Measurements from ENCODE around the gene CCDC70. TPM values are rescaled to one million over a fixed set of nuclear protein-coding genes. Genes with fewer than 3 reads are reported as not detected.
"Not testable (repeated sequence)": the region's sequence is repeated elsewhere in the genome, so short reads cannot be mapped to it uniquely, and the experiment has no call there.

Gene CCDC70
- polyA plus RNA-seq, 4 donors: 0.07 TPM; not detected in 3

DNA sequence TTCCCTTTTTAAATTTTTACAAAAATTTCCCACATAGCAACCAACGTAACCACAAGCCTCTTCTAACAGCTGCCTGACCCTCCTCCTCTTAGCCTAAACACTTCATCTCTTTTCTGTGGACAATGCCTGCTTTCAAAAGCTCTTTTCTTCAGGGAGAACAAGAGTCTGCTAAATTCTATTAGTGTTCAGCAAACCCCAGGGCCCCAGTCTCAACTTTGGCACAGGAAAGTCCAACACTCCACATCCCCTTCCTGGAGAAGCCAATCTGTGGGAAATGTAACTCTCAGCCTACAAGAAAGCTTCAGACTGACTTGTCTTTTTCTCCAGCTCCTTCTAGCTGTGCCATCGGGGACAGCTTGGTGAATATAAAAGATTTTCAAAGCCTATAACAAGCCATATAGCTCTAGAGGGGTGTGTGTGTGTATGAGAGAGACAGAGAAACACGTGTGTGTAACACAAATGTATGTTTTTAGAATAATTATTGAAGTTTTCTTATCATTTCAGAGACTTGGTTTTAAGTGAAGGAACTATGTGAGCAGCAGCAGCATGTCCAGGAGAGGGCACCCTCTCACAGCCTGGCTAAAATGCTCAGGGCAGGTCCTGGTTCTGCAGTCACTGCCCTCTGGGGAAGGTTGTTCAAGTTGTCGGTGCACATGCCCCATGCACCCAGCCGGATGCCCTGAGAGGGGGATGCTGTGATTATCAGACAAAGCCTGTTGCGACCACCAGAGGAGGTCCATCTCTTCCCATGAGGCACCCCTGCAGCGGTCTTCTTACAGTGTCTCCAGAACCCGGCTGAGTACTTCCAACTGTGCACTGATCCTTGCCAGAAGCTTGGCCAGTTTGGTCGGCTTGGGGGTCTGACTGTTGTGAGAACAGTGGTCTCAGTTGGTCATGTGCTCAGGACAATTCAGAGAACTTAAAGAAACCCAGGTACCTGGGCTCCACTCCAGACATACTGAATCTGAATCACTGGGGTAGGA, 34.4 kb downstream of the CCDC70 start:
- H3K36me3 ChIP-seq (ENCODE audit: control insufficient read depth in 3 of 3, insufficient read depth in 2 of 3, low read depth in 1 of 3, low read length in 3 of 3): peaks cover 0 to 10% (median 0%) of the 10 kb centered on the region in 3 donors
- H3K9me3 ChIP-seq (ENCODE audit: control insufficient read depth in 2 of 2, insufficient read depth in 1 of 2, low read depth in 1 of 2, low read length in 1 of 2): no peaks in the 10 kb centered on the region
- WGBS, 3 donors: 50 to 57% (median 53%) methylated on average over 9 of the region's 9 CpGs
- no peaks in the 10 kb centered on the region for H3K27me3 ChIP-seq (ENCODE audit: control insufficient read depth in 3 of 3, insufficient read depth in 3 of 3, low read length in 3 of 3)
- H3K27ac ChIP-seq (ENCODE audit: low read depth in 1 of 3, low read length in 2 of 3): no peak overlapping the region
- no peaks in the 10 kb centered on the region for H3K4me1 ChIP-seq (ENCODE audit: control insufficient read depth in 3 of 3, insufficient read depth in 2 of 3, low read depth in 1 of 3, low read length in 2 of 3)
- DNase-seq: peak; percentile 57 to 60
- no peak overlapping the region for H3K4me3 ChIP-seq (ENCODE audit: low read depth in 1 of 3, low read length in 3 of 3)
- no peak for FAIRE-seq

DNA sequence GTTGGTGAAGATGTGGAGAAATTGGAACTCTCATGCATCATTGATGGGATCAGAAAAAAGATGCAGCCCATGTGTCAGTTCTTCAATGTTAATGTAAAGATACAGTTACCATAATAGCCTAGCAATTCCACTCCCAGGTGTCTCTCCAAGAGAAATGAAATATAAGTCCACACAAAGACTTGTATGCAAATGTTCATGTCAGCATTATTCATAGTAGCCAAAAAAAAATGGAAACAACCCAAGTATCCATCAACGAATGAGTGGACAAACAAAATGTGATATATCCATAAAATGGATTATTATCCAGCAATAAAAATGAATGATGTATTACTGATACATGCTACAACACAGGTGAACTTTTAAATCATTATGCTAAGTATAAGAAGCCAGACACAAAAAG, 38.7 kb downstream of the CCDC70 start:
- DNase-seq: no peak
- WGBS, 3 donors: 33 to 56% (median 36%) methylated on average over 1 of the region's 1 CpG
- Histone ChIP-seq H3K27me3 (ENCODE audit: control insufficient read depth in 3 of 3, insufficient read depth in 3 of 3, low read length in 3 of 3) (no peaks in the 10 kb centered on the region), H3K27ac (ENCODE audit: low read depth in 1 of 3, low read length in 2 of 3) (no peak overlapping the region), H3K4me1 (ENCODE audit: control insufficient read depth in 3 of 3, insufficient read depth in 2 of 3, low read depth in 1 of 3, low read length in 2 of 3) (no peaks in the 10 kb centered on the region), H3K9me3 (ENCODE audit: control insufficient read depth in 2 of 2, insufficient read depth in 1 of 2, low read depth in 1 of 2, low read length in 1 of 2) (no peaks in the 10 kb centered on the region), H3K36me3 (ENCODE audit: control insufficient read depth in 3 of 3, insufficient read depth in 2 of 3, low read depth in 1 of 3, low read length in 3 of 3) (peaks cover 0 to 18% (median 0%) of the 10 kb centered on the region in 3 donors), H3K4me3 (ENCODE audit: low read depth in 1 of 3, low read length in 3 of 3) (no peak overlapping the region)
- FAIRE-seq: no peak

DNA sequence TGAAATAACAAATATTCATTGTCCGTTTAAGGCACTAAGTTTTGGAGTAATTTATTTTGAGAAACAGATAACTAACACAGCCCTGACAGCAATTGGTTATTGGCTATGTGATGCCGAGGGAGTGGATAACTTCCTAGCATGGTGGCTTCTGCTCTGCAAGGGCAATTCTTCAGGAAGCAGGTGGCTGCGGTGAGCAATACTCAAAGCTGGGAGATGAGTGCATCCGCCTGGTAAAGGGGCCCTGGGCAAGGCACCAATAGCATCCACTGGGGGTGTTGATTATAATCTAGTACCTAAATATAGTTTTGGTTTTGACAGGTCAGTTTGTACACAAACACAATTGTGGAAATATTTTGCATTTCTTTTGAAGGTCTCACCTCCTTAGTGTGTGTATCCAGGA, 41.0 kb downstream of the CCDC70 start:
- Histone ChIP-seq H3K36me3 (ENCODE audit: control insufficient read depth in 3 of 3, insufficient read depth in 2 of 3, low read depth in 1 of 3, low read length in 3 of 3) (peaks cover 0 to 25% (median 0%) of the 10 kb centered on the region in 3 donors), H3K4me1 (ENCODE audit: control insufficient read depth in 3 of 3, insufficient read depth in 2 of 3, low read depth in 1 of 3, low read length in 2 of 3) (no peaks in the 10 kb centered on the region), H3K4me3 (ENCODE audit: low read depth in 1 of 3, low read length in 3 of 3) (no peak overlapping the region), H3K9me3 (ENCODE audit: control insufficient read depth in 2 of 2, insufficient read depth in 1 of 2, low read depth in 1 of 2, low read length in 1 of 2) (no peaks in the 10 kb centered on the region), H3K27me3 (ENCODE audit: control insufficient read depth in 3 of 3, insufficient read depth in 3 of 3, low read length in 3 of 3) (no peaks in the 10 kb centered on the region), H3K27ac (ENCODE audit: low read depth in 1 of 3, low read length in 2 of 3) (no peak overlapping the region)
- DNase-seq: no peak
- no peak for FAIRE-seq
- WGBS, 3 donors: 73 to 83% (median 74%) methylated on average over 4 of the region's 4 CpGs

DNA sequence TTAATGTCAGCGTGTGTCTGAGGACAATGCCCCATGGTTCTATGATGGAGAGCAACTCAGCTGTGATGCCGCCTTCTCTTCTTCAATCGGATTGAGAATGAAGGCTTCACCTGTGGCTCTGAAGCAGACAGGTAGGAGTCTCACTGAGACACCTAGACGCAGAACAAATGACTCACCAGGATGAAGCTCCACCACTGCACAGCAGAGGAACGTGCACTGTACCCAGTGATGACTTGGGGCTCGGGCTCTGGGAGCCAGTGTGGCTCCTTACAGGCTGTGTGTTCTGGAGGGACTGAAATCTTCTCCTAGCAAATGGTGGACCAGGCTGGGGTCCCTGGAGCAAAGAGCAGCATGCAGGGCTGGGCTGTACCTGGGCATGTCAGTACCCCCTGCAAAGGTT, 44.0 kb downstream of the CCDC70 start:
- DNase-seq (no peak), FAIRE-seq (no peak)
- 84 to 95% (median 94%) methylated on average over 6 of the region's 6 CpGs for WGBS, 3 donors
- no peak overlapping the region for H3K4me3 ChIP-seq (ENCODE audit: low read depth in 1 of 3, low read length in 3 of 3)
- H3K4me1 ChIP-seq (ENCODE audit: control insufficient read depth in 3 of 3, insufficient read depth in 2 of 3, low read depth in 1 of 3, low read length in 2 of 3): peaks cover 0 to 2% (median 0%) of the 10 kb centered on the region in 3 donors
- no peaks in the 10 kb centered on the region for H3K27me3 ChIP-seq (ENCODE audit: control insufficient read depth in 3 of 3, insufficient read depth in 3 of 3, low read length in 3 of 3)
- peaks cover 0 to 29% (median 0%) of the 10 kb centered on the region in 3 donors for H3K36me3 ChIP-seq (ENCODE audit: control insufficient read depth in 3 of 3, insufficient read depth in 2 of 3, low read depth in 1 of 3, low read length in 3 of 3)
- no peaks in the 10 kb centered on the region for H3K9me3 ChIP-seq (ENCODE audit: control insufficient read depth in 2 of 2, insufficient read depth in 1 of 2, low read depth in 1 of 2, low read length in 1 of 2)
- H3K27ac ChIP-seq (ENCODE audit: low read depth in 1 of 3, low read length in 2 of 3): no peak overlapping the region

DNA sequence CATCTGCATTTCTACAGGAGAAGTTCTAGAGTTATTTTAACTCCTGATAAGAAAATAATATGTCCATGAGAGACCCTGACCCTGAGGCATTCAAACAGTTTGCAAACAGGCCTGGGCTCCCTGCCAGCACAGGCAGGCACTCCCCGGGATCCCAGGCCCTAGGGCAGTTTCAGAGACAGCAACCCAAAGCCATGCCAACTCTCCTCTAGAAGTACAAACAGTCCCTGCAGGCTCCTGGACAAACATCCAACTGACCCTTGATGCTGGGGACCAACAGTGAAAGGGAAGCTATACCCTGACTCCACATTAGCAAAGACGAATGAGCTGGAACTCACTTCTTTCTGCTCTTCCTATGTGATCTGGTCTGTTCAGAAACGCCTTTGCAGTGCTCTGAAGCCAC, 44.8 kb downstream of the CCDC70 start:
- FAIRE-seq (no peak), DNase-seq (no peak)
- H3K9me3 ChIP-seq (ENCODE audit: control insufficient read depth in 2 of 2, insufficient read depth in 1 of 2, low read depth in 1 of 2, low read length in 1 of 2): peaks cover 0 to 4% of the 10 kb centered on the region in 2 donors
- H3K36me3 ChIP-seq (ENCODE audit: control insufficient read depth in 3 of 3, insufficient read depth in 2 of 3, low read depth in 1 of 3, low read length in 3 of 3): peaks cover 0 to 34% (median 0%) of the 10 kb centered on the region in 3 donors
- 54 to 58% (median 58%) methylated on average over 3 of the region's 3 CpGs for WGBS, 3 donors
- peaks cover 0 to 2% (median 0%) of the 10 kb centered on the region in 3 donors for H3K4me1 ChIP-seq (ENCODE audit: control insufficient read depth in 3 of 3, insufficient read depth in 2 of 3, low read depth in 1 of 3, low read length in 2 of 3)
- no peaks in the 10 kb centered on the region for H3K27me3 ChIP-seq (ENCODE audit: control insufficient read depth in 3 of 3, insufficient read depth in 3 of 3, low read length in 3 of 3)
- H3K4me3 ChIP-seq (ENCODE audit: low read depth in 1 of 3, low read length in 3 of 3): no peak overlapping the region
- H3K27ac ChIP-seq (ENCODE audit: low read depth in 1 of 3, low read length in 2 of 3): no peak overlapping the region

DNA sequence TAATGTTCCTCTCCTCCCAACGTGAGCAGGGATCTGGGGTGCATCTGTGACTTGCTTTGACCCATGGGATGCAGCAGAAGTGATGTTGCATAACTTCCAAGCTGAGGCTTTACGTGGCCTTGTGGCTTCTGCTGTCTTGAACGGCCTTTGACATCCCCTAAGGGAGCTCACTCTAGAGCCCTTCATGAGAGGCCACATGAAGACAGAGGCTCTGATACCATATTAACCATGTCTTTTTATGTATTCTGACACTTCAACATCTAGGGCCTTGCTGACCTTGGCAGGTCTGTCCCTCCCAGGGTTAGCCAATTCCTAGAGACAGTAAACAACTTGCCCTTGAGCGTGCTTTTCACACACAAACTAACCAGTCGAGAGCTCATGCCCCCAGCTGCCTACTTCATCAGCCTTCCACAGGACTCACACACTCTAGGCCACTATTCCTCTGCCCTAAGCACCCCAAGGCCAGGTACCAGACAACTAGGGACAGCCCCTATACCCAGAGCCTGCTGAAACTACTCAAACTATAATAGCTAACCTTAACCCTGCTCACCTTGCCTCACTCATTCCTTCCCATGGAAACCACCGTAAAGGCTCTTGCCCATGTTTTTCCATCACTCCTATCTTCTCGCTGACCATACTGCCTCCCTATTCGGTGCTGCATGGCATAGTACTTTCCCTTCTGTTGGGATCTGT, 45.4 kb downstream of the CCDC70 start:
- Histone ChIP-seq H3K9me3 (ENCODE audit: control insufficient read depth in 2 of 2, insufficient read depth in 1 of 2, low read depth in 1 of 2, low read length in 1 of 2) (peaks cover 0 to 4% of the 10 kb centered on the region in 2 donors), H3K36me3 (ENCODE audit: control insufficient read depth in 3 of 3, insufficient read depth in 2 of 3, low read depth in 1 of 3, low read length in 3 of 3) (peaks cover 0 to 36% (median 0%) of the 10 kb centered on the region in 3 donors), H3K4me3 (ENCODE audit: low read depth in 1 of 3, low read length in 3 of 3) (no peak overlapping the region), H3K4me1 (ENCODE audit: control insufficient read depth in 3 of 3, insufficient read depth in 2 of 3, low read depth in 1 of 3, low read length in 2 of 3) (peaks cover 0 to 2% (median 0%) of the 10 kb centered on the region in 3 donors), H3K27ac (ENCODE audit: low read depth in 1 of 3, low read length in 2 of 3) (no peak overlapping the region), H3K27me3 (ENCODE audit: control insufficient read depth in 3 of 3, insufficient read depth in 3 of 3, low read length in 3 of 3) (no peaks in the 10 kb centered on the region)
- 77 to 83% (median 81%) methylated on average over 8 of the region's 8 CpGs for WGBS, 3 donors
- DNase-seq (no peak), FAIRE-seq (no peak)

DNA sequence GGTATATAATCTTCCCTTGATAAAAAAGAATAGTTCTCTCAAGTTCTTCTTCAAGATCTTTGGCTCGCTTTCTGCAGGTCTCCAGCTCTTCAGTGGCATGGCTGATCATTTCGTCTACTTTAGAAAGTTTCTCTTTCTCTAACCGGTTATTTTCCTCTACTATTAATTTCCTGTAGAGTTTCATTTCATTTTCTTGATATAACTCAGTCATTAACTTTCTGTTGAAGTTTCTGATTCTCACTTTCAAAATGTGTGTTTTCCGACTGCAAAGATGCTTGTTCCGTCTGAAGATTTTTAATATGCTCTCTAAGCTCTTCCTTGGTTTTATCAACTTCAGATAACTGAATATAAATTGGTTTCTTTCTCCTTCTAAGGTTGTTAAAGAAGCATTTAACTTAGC, 47.5 kb downstream of the CCDC70 start:
- not testable (repeated sequence) for FAIRE-seq; H3K9me3 ChIP-seq (ENCODE audit: control insufficient read depth in 2 of 2, insufficient read depth in 1 of 2, low read depth in 1 of 2, low read length in 1 of 2)
- WGBS, 3 donors: 74 to 79% (median 77%) methylated on average over 5 of the region's 5 CpGs

DNA sequence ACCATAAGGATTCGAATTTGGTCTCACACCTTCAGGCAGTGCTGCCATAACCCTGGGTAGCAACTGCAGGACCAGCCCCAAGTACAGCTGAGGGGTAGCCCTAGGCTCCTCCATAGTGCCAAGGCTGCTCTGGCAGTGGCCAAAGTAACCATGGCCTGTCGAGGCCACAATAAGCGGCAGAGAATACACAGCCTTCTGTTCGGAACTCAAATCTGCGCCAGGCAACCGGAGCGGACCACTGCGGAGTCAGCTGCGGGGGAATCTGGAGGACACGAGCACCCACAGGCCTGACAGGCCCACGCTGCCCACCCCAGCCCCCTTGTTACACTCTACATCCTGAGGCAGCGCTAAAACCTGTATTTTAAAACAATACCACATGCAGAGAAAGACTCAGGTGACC, 48.7 kb downstream of the CCDC70 start:
- Histone ChIP-seq H3K27me3 (ENCODE audit: control insufficient read depth in 3 of 3, insufficient read depth in 3 of 3, low read length in 3 of 3) (no peaks in the 10 kb centered on the region), H3K36me3 (ENCODE audit: control insufficient read depth in 3 of 3, insufficient read depth in 2 of 3, low read depth in 1 of 3, low read length in 3 of 3) (peaks cover 0 to 33% (median 0%) of the 10 kb centered on the region in 3 donors), H3K9me3 (ENCODE audit: control insufficient read depth in 2 of 2, insufficient read depth in 1 of 2, low read depth in 1 of 2, low read length in 1 of 2) (peaks cover 0 to 4% of the 10 kb centered on the region in 2 donors), H3K4me1 (ENCODE audit: control insufficient read depth in 3 of 3, insufficient read depth in 2 of 3, low read depth in 1 of 3, low read length in 2 of 3) (peaks cover 0 to 2% (median 0%) of the 10 kb centered on the region in 3 donors), H3K4me3 (ENCODE audit: low read depth in 1 of 3, low read length in 3 of 3) (no peak overlapping the region), H3K27ac (ENCODE audit: low read depth in 1 of 3, low read length in 2 of 3) (no peak overlapping the region)
- DNase-seq: no peak
- WGBS, 3 donors: 92 to 94% (median 93%) methylated on average over 12 of the region's 12 CpGs
- FAIRE-seq: no peak

More for the DNA sequence above, 47.5 kb downstream of the CCDC70 start:
- DNase-seq; H3K4me3 ChIP-seq (ENCODE audit: low read depth in 1 of 3, low read length in 3 of 3); H3K27me3 ChIP-seq (ENCODE audit: control insufficient read depth in 3 of 3, insufficient read depth in 3 of 3, low read length in 3 of 3); H3K27ac ChIP-seq (ENCODE audit: low read depth in 1 of 3, low read length in 2 of 3); H3K4me1 ChIP-seq (ENCODE audit: control insufficient read depth in 3 of 3, insufficient read depth in 2 of 3, low read depth in 1 of 3, low read length in 2 of 3): not testable (repeated sequence)
- H3K36me3 ChIP-seq (ENCODE audit: control insufficient read depth in 3 of 3, insufficient read depth in 2 of 3, low read depth in 1 of 3, low read length in 3 of 3): peaks cover 0 to 34% (median 0%) of the 10 kb centered on the region in 3 donors
